Upper lobe of right lung (tissue), 1 donor: ENCODE data around the gene GJB5. TPM values are rescaled to one million over a fixed set of nuclear protein-coding genes. Genes with fewer than 3 reads are reported as not detected.
"Not testable (repeated sequence)": the region's sequence is repeated elsewhere in the genome, so short reads cannot be mapped to it uniquely, and the experiment has no call there.

ENCODE experiments used
- ATAC-seq: fragments of 200-7000 bp; cut with Tn5 transposase; one replicate; pipeline ENCODE4 v1.9.1; 2020; ENCODE audit warnings: mild to moderate bottlenecking, moderate library complexity
- DNase-seq: peaks from one replicate; pipeline ENCODE4 v3.0.0-alpha.2; 2020
- H3K27ac ChIP-seq: fragments of 200-600 bp; one replicate; pipeline ENCODE4 v1.8.0; 2022
- H3K27me3 ChIP-seq: fragments of 200-600 bp; one replicate; pipeline ENCODE4 v1.8.0; 2022; ENCODE audit warnings: mild to moderate bottlenecking
- H3K36me3 ChIP-seq: fragments of 200-600 bp; one replicate; pipeline ENCODE4 v1.8.0; 2022
- H3K4me1 ChIP-seq: fragments of 200-600 bp; one replicate; pipeline ENCODE4 v1.8.0; 2022
- H3K4me3 ChIP-seq: fragments of 200-600 bp; one replicate; pipeline ENCODE4 v1.8.0; 2022; ENCODE audit warnings: mild to moderate bottlenecking
- H3K9me3 ChIP-seq: fragments of 200-600 bp; one replicate; pipeline ENCODE4 v1.8.0; 2022
- intact Hi-C: fragments of 100-400 bp; cut with DNase I; formaldehyde crosslinking; loops from one replicate; pipeline ENCODE4 v1.11.0; 2022
- total RNA-seq: library from RNA; stranded (reverse); fragmentation: NEBNext Ultra II Directional; extraction: Animal tissue kit (Norgen Biotek cat#: 25700); gene quantifications from one replicate; pipeline ENCODE4 v1.2.1, GENCODE V29; 2021
- TF ChIP-seq, protein P1 (sequence below): fragments of 200-600 bp; IDR thresholded peaks from one replicate; pipeline ENCODE4 v1.8.0; 2022; ENCODE audit warnings: antibody characterized with exemption
- donor health status: DM: no; HTN: yes; CAD: no; lungs with severe emphysema.

GJB5 gene
- total RNA-seq, 1 donor from 2014 or later, result not detected

DNA sequence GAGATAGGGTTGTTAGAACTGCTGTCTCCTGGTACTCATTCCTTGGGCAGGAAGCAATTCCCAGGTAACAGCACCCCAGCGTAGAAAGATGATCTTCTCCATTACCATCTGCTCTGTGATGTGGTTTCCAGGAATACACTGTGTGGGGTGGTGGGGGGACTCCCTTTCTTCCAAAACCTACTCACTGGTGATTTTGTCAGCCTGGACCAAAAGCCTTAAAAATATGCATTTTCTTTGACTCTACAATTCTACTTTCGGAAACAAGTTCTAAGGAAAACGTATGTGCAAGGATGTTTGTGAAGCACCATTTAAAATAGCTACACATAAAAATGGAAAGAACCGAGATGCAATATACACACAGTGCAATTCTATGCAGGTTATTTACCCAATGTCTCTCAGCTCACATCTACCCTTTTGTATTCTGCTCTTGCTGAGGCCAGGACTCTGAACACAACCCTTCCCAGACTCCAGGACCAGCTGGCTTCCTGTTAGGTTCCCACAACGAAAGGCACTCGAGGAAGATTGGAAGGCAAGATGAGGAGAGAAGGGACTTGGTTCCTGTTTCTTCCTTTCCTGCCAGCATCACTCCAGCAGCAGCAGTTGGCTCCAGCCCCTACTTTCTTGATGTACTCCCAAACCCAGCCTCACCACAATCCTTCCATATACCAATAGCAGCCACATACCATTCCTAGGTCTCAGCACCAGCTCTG is 33.0 kb upstream of the GJB5 start:
- H3K4me3 ChIP-seq, result no peak overlapping the region
- no peak overlapping the region for H3K27ac ChIP-seq
- H3K9me3 ChIP-seq, result no peaks in the 10 kb centered on the region
- DNase-seq (no peak), ATAC-seq (no peak)
- H3K4me1 ChIP-seq, result no peaks in the 10 kb centered on the region
- peaks cover 5% of the 10 kb centered on the region for H3K27me3 ChIP-seq
- intact Hi-C loops, result no loop called here
- TF ChIP-seq, protein P1, sequence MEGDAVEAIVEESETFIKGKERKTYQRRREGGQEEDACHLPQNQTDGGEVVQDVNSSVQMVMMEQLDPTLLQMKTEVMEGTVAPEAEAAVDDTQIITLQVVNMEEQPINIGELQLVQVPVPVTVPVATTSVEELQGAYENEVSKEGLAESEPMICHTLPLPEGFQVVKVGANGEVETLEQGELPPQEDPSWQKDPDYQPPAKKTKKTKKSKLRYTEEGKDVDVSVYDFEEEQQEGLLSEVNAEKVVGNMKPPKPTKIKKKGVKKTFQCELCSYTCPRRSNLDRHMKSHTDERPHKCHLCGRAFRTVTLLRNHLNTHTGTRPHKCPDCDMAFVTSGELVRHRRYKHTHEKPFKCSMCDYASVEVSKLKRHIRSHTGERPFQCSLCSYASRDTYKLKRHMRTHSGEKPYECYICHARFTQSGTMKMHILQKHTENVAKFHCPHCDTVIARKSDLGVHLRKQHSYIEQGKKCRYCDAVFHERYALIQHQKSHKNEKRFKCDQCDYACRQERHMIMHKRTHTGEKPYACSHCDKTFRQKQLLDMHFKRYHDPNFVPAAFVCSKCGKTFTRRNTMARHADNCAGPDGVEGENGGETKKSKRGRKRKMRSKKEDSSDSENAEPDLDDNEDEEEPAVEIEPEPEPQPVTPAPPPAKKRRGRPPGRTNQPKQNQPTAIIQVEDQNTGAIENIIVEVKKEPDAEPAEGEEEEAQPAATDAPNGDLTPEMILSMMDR, result no peak
- no peaks in the 10 kb centered on the region for H3K36me3 ChIP-seq

DNA sequence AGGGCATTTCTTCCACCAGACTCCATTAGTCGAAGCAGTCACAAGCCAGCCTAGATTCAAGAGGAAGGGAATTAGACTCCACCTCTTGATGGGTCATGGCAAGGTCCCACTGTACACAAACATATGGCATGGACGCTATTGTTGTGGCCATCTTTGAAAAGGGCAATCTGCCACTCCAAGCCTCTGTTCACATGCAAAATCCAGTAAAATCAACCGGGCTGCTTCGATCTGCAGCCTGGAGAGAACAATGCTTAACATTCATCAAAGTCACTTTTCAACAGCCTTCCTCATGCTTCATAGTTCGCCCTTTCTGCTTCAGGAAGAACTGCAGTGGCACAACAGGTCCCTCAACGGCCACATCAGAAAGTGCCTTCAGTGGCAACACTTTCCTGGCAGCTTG is 28.0 kb upstream of the GJB5 start:
- no peaks in the 10 kb centered on the region for H3K36me3 ChIP-seq
- no peaks in the 10 kb centered on the region for H3K9me3 ChIP-seq
- H3K4me3 ChIP-seq, result no peak overlapping the region
- H3K4me1 ChIP-seq, result no peaks in the 10 kb centered on the region
- intact Hi-C loops, result no loop called here
- H3K27ac ChIP-seq, result no peak overlapping the region
- H3K27me3 ChIP-seq, result peaks cover 12% of the 10 kb centered on the region
- TF ChIP-seq, protein P1, result no peak
- no peak for DNase-seq
- no peak for ATAC-seq

DNA sequence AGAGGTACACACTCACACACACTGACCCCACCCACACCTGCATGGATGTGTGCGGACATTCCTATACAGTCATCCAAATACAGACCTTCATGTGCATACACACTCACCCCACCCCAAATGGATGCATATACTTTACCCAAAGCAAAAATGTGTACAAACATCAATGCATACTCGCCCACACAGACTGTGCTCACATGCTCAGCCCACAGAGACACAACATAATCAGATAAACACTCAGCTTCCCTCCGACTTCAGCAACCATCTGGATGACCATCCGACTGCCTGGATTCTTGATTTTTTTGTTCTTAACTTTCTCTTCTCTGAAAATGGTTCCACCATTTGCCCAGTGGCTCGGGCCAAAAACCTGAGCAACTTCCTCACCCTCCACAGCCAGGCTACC is 24.4 kb upstream of the GJB5 start:
- Histone ChIP-seq H3K4me1 (no peaks in the 10 kb centered on the region), H3K27ac (no peak overlapping the region), H3K27me3 (peaks cover 7% of the 10 kb centered on the region), H3K36me3 (no peaks in the 10 kb centered on the region), H3K9me3 (no peaks in the 10 kb centered on the region), H3K4me3 (no peak overlapping the region)
- intact Hi-C loops, result no loop called here
- TF ChIP-seq, protein P1, result no peak
- ATAC-seq, result no peak
- no peak for DNase-seq

DNA sequence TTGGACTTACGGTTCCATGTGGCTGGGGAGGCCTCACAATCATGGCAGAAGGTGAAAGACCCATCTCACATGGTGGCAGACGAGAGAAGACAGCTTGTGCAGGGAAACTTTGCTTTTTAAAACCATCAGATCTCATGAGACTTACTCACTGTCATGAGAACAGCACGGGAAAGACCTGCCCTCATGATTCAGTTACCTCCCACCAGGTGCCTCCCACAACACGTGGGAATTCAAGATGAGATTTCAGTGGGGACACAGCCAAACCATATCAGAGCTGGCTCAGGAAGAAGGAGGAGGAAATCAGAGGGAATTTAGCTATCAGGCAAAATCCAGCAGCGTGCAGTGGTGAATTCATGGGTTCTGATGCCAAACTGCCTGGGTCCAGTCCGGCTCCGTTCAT is 22.0 kb upstream of the GJB5 start:
- intact Hi-C loops, H3K27me3 ChIP-seq, H3K27ac ChIP-seq, DNase-seq, H3K4me3 ChIP-seq, H3K4me1 ChIP-seq, H3K9me3 ChIP-seq, H3K36me3 ChIP-seq, ATAC-seq: not testable (repeated sequence)

DNA sequence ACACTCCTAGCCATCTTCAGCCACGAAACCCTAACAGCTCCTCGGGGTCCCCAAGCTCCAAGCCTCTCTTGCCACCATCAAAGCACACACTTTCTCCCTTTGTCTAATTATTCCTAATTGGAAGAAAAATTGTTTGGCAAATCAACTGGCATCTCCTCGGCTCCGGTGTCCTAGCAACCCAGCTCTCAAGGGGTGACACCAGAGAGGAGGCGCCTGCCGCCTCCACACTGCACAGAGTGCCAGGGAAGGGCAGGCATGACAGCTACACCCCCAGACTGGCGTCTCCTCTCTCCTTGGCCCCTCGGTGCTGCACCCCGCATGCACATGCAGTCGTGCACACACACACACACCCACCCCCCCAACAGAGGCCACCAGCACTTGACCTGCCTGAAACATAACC is 18.2 kb upstream of the GJB5 start:
- no peak overlapping the region for H3K27ac ChIP-seq
- H3K36me3 ChIP-seq, result no peaks in the 10 kb centered on the region
- ATAC-seq (no peak), DNase-seq (no peak)
- H3K4me1 ChIP-seq, result no peaks in the 10 kb centered on the region
- TF ChIP-seq, protein P1, result no peak
- no peak overlapping the region for H3K4me3 ChIP-seq
- intact Hi-C loops, result no loop called here
- H3K27me3 ChIP-seq, result no peaks in the 10 kb centered on the region
- no peaks in the 10 kb centered on the region for H3K9me3 ChIP-seq

DNA sequence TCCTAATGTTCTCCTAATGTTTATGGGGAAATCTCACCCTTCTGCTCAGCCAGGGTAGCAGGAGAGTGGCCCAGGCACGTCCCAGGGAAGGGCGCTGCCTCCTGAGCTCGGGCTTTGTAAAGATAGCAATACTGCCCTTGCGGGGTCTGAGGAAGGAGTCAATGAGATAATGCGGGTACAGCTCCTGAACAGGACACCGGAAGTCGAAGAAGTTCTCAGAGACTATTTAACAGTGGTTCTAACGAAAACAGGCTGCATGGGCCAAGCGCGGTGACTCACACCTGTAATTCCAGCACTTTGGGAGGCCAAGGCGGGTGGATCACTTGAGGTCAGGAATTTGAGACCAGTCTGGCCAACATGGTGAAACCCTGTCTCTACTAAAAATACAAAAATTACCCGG is 17.6 kb upstream of the GJB5 start:
- H3K9me3 ChIP-seq, H3K4me3 ChIP-seq, H3K27ac ChIP-seq, H3K36me3 ChIP-seq, H3K4me1 ChIP-seq, DNase-seq, intact Hi-C loops, H3K27me3 ChIP-seq, ATAC-seq: not testable (repeated sequence)

DNA sequence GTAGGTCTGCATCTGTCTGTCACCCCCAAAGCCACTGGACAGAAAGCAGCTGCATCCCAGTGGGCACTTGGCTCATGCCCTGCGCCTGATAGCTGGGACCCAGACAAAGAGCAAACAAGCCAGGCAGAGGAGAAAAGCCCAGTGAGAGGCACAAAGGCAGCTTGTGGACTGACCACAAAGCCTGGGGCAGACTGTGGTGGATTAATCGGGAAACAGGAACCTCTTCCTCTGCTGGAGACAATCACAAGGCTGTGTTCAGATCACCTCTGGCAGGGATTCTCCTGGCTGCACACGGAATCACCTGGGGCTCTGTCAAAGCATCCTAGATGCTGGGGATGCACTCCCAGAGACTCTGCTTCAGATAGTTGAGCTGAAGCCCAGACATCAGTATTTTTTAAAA is 15.2 kb upstream of the GJB5 start:
- H3K4me1 ChIP-seq, result peaks cover 3% of the 10 kb centered on the region
- H3K27ac ChIP-seq, result no peak overlapping the region
- ATAC-seq, result no peak
- H3K36me3 ChIP-seq, result no peaks in the 10 kb centered on the region
- DNase-seq, result no peak
- no peaks in the 10 kb centered on the region for H3K9me3 ChIP-seq
- H3K4me3 ChIP-seq, result no peak overlapping the region
- TF ChIP-seq, protein P1, result no peak
- no peaks in the 10 kb centered on the region for H3K27me3 ChIP-seq
- intact Hi-C loops, result no loop called here
